HG02943 (cell line): ENCODE data around the gene NHSL1.

Source experiments
- ATAC-seq: cut with Tn5 transposase; IDR thresholded peaks from one replicate; pipeline ENCODE4 v1.9.1; 2021; ENCODE audit warnings: mild to moderate bottlenecking, low read depth, moderate library complexity; ENCODE audit not compliant: unreplicated experiment

Gene NHSL1

GRCh38 chr6:138377844-138378243 lies 121.5 kb downstream of the NHSL1 start, which contains the start of gene SMIM28:
Gene SMIM28 (plus strand): TSS chr6:138377905. CDS start chr6:138378073, 168 bp downstream.
- ATAC-seq: no peak

- ATAC-seq: no peak
These were observed 122.3 kb downstream of the NHSL1 start for GRCh38 chr6:138377042-138377441.

- no peak for ATAC-seq
These were observed 124.5 kb downstream of the NHSL1 start for GRCh38 chr6:138374815-138375214.

- no peak for ATAC-seq
These were observed 125.1 kb downstream of the NHSL1 start for GRCh38 chr6:138374230-138374629.

DNA sequence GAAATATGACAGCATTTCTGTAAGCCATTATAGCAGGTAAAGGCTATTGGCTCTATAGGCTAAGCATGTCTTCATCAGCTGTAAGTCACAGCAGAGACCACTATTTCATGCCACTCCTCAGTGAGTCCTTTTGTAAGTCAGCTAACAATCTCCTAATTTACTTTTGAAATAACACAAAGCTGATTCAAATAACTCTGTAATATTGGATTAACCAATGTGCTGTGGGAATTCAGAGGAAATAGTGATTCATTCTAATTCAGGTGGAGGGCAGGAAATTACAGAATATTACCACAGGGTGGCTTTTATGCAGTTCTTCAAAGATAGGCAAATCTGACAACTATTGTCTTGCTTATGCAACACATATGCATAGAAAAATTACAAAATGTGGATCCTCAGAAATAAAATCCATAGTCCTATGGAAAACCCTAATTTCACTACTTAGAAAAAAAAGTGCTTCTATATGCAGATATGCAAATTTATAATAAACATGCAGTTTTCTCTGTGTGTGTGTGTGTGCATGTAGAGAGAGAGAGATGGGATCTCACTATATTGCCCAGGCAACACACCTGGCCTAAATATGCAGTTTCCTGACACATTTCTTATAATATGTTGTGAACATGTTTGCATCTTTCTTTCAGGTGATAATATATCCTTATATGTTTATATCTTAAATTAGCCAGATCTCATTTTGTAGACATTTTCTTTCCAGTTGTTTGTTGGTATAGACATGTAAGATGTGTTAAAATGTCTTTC lies 126.4 kb downstream of the NHSL1 start:
- ATAC-seq: no peak
